Activated T-cell treated with anti-CD3 and anti-CD28 coated beads, Interleukin-2, amount 50 U/mL, for 72 hours (primary cell): ENCODE measurements around the gene TMPRSS13. TPM values are rescaled to one million over a fixed set of nuclear protein-coding genes. Genes with fewer than 3 reads are reported as not detected.

Experiments
- ATAC-seq, 2 donors: fragments of 150-1000 bp; cut with Tn5 transposase; replicated peaks in 1 of 2; 2 replicates each; pipeline ENCODE4 v1.10.0; 2021; ENCODE audit warnings: moderate library complexity in 2 of 2, mild to moderate bottlenecking in 1 of 2
- DNase-seq, 2 donors: peaks; one replicate each; pipeline ENCODE4 v3.0.0; 2021 to 2022; ENCODE audit warnings: mixed read lengths in 1 of 2
- H3K27ac Mint-ChIP-seq: one replicate; pipeline ENCODE4 v1.8.0; 2022; ENCODE audit warnings: mild to moderate bottlenecking, moderate library complexity, mixed read lengths
- H3K27me3 Mint-ChIP-seq: one replicate; pipeline ENCODE4 v1.8.0; 2022; ENCODE audit warnings: low read depth, mixed read lengths
- H3K36me3 Mint-ChIP-seq, 2 donors: one replicate each; pipeline ENCODE4 v1.8.0; 2022; ENCODE audit warnings: mixed read lengths in 2 of 2, mild to moderate bottlenecking in 1 of 2; ENCODE audit not compliant: insufficient read depth in 2 of 2
- H3K4me1 Mint-ChIP-seq: one replicate; pipeline ENCODE4 v1.8.0; 2022; ENCODE audit warnings: low read depth, mixed read lengths
- H3K4me3 Mint-ChIP-seq, 2 donors: one replicate each; pipeline ENCODE4 v1.8.0; 2022; ENCODE audit warnings: mild to moderate bottlenecking in 2 of 2, mixed read lengths in 2 of 2, moderate library complexity in 2 of 2
- H3K9me3 Mint-ChIP-seq, 2 donors: one replicate each; pipeline ENCODE4 v1.8.0; 2022; ENCODE audit warnings: mixed read lengths in 2 of 2
- total RNA-seq, 2 donors: library from RNA; stranded (reverse); gene quantifications; one replicate each; pipeline ENCODE4 v1.2.3, GENCODE V29; 2022

Gene TMPRSS13
- total RNA-seq, 2 donors from 2014 or later = 3.0 to 3.2 TPM

DNA sequence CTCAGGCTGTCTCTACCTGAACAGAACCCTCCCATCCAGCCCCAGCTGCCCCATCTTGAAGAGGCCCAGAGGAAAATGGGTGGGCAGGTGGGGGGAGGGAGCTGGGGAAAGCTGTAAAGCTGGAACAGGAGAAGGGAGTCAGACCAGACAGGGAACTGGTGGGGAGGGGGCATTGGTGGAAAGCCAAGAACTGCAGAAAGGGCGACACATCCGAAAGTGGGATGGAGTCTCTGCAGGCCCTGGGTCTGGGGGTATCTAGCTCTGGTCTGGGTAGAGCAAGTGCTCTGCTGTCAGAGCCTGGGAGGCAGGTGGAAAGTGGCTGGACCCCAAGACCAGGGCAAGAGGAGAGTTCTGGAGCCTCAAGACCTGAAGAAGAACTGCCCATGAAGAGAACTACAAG is 7.7 kb downstream of the TMPRSS13 start:
- H3K27ac Mint-ChIP-seq = no peak overlapping the region
- H3K4me1 Mint-ChIP-seq = peaks cover 12% of the 10 kb centered on the region
- H3K9me3 Mint-ChIP-seq = no peaks in the 10 kb centered on the region
- no peak for ATAC-seq
- no peaks in the 10 kb centered on the region for H3K27me3 Mint-ChIP-seq
- H3K36me3 Mint-ChIP-seq = no peaks in the 10 kb centered on the region
- H3K4me3 Mint-ChIP-seq = no peak overlapping the region
- DNase-seq = no peak

DNA sequence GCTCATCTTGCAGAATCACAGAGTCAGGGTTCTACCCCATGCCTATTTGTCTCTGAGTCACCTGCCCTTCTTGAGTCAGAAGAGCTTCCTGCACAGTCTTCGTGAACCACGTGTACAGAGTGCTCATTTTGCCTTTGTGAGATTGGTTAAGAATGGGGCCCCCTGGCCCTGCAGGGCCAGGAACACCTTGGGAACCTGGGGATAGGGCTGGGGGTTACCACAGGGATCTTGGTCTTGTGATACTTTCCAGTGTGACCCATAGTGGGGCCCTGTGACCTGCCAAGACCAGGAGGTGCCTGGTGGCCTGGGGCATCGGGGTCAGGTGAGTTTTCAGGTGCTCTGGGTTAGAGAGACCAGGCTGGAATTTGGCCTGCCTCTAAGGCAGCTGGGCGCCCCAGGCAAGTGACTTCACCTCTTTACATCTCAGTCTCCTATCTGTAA is 9.4 kb downstream of the TMPRSS13 start:
- ATAC-seq (peak; percentile 96 to 97), DNase-seq (peak; percentile 23 to 37)
- Mint-ChIP-seq H3K36me3 (no peaks in the 10 kb centered on the region), H3K4me3 (peak overlapping the region in 1 of 2 donors; percentile 37), H3K27me3 (no peaks in the 10 kb centered on the region), H3K9me3 (no peaks in the 10 kb centered on the region), H3K4me1 (peaks cover 12% of the 10 kb centered on the region), H3K27ac (no peak overlapping the region)

DNA sequence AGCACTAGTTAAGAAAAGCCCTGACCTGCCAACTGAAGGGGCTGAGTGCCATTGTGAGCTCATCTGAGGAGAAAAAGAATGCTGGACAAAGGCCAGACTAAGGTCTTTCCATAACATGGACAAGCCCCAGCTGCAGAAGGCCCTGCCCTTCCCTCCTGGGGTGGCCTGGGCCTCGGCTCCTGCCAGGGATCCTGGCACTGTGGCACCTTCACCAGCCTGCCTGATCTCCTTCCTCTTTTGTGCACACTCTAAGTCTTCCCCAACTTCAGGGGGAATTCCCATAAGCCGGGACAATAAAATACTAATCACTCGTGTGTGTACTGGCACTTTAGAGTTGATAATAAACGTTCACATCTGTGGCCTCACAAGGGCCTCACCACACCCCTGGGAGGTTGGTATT is 9.9 kb downstream of the TMPRSS13 start:
- no peak overlapping the region for H3K27ac Mint-ChIP-seq
- no peaks in the 10 kb centered on the region for H3K36me3 Mint-ChIP-seq
- H3K4me1 Mint-ChIP-seq = peaks cover 12% of the 10 kb centered on the region
- ATAC-seq (peak; percentile 47 to 49), DNase-seq (no peak)
- H3K9me3 Mint-ChIP-seq = no peaks in the 10 kb centered on the region
- H3K27me3 Mint-ChIP-seq = no peaks in the 10 kb centered on the region
- peak overlapping the region in 1 of 2 donors; percentile 37 for H3K4me3 Mint-ChIP-seq

DNA sequence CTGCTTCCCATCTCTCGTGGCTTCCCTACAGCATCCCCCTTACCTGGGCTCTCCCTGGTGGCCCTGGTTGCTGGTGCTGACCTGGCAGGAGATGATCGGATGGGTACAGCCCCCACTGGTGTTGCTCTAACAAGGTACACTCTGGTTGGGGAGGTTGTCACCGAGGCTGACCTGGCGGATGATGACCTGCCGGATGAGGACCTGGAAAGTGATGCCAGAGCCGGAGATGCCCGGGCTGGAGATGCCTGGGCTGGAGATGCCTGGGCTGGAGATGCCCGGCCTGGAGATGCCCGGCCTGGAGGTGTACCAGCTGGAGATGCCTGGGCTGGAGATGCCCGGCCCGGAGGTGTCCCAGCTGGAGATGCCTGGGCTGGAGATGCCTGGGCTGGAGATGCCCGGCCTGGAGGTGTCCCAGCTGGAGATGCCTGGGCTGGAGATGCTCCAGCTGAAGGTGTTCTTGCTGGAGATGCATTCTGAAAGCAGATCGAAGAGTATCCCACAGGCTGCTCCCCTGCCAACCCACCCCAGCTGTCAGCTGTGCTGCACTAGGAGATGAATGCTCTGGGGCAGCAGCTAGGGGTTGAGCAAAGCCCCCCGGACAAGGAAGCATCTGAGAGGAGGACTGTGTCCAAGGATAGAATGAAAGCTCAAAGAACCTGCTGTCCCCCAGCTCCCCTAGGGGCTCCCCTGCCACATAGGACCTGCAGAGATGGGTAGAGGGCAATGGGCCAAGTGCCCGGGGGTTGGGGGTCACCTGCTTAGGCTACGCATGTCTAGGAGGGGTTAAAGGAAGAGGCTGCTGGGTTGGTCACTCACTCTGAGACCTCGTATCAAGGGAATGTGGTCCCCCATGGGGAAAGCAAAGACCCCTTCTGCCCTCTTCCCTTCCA is 10.6 kb downstream of the TMPRSS13 start:
- no peaks in the 10 kb centered on the region for H3K27me3 Mint-ChIP-seq
- no peak overlapping the region for H3K4me3 Mint-ChIP-seq
- no peak overlapping the region for H3K27ac Mint-ChIP-seq
- H3K36me3 Mint-ChIP-seq = no peaks in the 10 kb centered on the region
- DNase-seq = no peak
- H3K9me3 Mint-ChIP-seq = no peaks in the 10 kb centered on the region
- peaks cover 12% of the 10 kb centered on the region for H3K4me1 Mint-ChIP-seq
- ATAC-seq = no peak

DNA sequence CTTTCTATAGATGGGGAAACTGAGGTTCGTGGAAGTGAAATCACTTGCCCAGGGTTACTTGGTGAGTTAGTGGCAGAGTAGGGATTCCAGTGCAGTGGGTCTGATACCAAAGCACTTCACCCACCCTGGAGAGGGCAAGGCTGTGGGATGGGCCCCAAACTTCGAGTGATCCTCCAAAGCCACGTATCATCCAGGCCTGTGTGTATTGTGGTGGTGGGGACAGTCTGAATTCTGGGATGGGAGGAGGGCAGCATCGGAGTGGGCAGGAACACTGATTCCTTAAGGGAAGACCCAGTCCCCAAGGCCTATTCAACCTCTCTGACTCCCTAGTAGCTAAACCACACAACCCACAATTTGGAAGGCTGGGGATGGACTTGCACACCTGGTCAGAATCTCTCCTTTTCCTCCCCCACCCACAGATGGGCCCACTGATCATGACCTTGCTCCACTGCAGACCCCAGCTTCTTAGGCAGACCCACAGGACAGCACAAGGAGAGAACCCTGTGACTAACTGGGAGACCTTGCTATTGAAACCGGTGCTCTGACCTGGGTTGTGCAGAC is 11.5 kb downstream of the TMPRSS13 start:
- no peaks in the 10 kb centered on the region for H3K9me3 Mint-ChIP-seq
- H3K27me3 Mint-ChIP-seq = no peaks in the 10 kb centered on the region
- no peaks in the 10 kb centered on the region for H3K36me3 Mint-ChIP-seq
- H3K4me1 Mint-ChIP-seq = peaks cover 12% of the 10 kb centered on the region
- ATAC-seq = no peak
- no peak overlapping the region for H3K27ac Mint-ChIP-seq
- H3K4me3 Mint-ChIP-seq = no peak overlapping the region
- DNase-seq = no peak

DNA sequence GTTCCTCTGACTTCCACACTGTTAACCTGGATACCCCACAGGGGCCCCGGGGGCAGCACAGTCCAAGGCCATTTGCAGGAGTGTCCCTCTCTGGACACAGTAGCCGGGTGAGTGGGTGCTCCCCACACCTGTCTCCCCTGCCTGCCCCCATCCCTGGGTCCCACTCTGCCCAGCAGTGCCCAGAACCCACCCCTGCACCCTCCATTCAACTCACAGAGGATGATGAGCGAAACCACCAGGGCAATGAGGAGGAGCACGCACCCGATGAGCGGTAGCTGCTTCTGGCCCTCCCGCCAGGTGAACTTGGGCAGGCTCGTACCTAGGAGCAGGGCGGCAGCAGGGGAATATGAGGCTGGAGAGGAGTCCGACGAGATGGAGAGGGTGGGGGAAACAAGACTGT is 12.2 kb downstream of the TMPRSS13 start:
- no peak for DNase-seq
- peaks cover 12% of the 10 kb centered on the region for H3K4me1 Mint-ChIP-seq
- H3K27ac Mint-ChIP-seq = no peak overlapping the region
- H3K36me3 Mint-ChIP-seq = no peaks in the 10 kb centered on the region
- no peak overlapping the region for H3K4me3 Mint-ChIP-seq
- ATAC-seq = no peak
- no peaks in the 10 kb centered on the region for H3K9me3 Mint-ChIP-seq
- H3K27me3 Mint-ChIP-seq = no peaks in the 10 kb centered on the region

DNA sequence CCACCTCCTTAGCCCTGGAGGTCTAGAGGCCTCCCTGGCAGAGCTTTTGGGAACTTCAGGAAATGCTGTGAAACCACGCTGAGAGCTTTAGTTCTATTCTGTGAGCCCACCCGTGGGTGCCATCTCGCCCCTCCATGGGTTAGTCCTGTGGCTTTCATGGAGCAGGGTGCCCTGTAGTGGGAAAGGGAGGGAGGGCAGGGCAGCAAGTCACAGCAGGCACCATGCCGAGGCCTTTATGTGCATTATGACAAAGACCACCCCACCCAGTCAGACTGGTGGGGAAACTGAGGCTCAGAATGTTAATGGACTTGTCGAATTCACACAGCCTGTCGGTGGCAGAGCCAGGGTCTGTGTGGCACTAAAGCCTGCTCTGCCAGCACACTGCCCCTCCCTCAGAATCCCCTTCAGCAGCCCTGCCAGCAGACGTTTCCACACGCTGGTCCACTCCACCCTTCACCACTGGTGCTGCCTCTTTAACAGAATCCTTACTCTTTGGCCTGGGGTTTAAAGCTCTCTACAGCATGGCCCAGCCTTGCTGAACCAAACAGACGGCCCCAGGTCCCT is 13.4 kb downstream of the TMPRSS13 start:
- Mint-ChIP-seq H3K27ac (no peak overlapping the region), H3K4me3 (no peak overlapping the region), H3K9me3 (no peaks in the 10 kb centered on the region), H3K4me1 (peaks cover 12% of the 10 kb centered on the region), H3K27me3 (no peaks in the 10 kb centered on the region), H3K36me3 (no peaks in the 10 kb centered on the region)
- ATAC-seq (no peak), DNase-seq (no peak)

DNA sequence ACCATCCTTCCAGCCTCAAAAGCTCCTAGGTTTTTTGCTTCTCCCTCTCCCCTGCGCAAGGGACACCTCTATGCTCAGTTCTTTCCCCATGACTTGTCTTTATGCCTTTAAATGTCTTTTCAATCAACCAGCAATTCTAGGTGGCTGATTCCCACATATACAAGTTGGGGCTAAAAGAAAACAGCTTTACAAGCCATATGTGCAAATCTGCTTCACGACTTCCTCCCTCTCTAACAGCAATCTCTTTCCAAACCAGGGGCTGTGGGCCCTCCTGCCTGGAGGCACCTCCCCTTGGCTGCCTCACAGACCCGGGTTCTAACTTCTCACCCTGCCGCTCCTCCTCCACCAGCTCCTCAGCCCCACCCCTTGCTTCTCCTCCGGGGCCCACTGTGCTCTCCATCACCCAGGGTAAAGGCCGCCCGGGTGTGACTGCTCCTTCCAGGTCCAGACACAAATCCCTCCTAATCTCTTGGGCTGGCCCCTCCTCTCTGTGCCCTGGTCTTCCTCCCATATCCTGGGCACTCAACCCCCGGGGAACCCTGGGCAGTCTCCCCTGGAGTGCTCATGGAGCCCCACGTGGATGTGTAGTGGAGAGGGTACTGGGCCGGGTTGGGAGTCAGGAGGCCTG is 14.1 kb downstream of the TMPRSS13 start:
- Mint-ChIP-seq H3K4me1 (peaks cover 12% of the 10 kb centered on the region), H3K27me3 (no peaks in the 10 kb centered on the region), H3K27ac (no peak overlapping the region), H3K4me3 (no peak overlapping the region), H3K36me3 (no peaks in the 10 kb centered on the region), H3K9me3 (no peaks in the 10 kb centered on the region)
- ATAC-seq (no peak), DNase-seq (no peak)

DNA sequence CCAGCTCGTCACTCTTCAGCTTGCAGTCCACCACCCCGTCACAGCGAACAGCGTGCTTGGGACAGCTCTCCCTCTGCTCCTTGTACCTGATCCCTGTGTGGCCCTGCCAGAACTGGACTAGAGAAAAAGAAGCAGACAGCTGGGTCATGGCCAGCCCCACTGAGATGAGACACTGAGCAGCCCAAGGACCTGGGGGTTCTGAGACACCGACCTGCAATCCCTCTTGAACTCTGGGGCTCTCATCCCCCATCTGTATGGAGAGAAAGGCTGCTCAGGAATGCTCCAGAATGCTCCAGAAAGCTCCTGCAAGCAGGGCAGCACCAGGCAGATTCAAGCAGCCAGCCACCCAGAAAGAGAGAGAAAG is 14.8 kb downstream of the TMPRSS13 start:
- DNase-seq = no peak
- Mint-ChIP-seq H3K36me3 (no peaks in the 10 kb centered on the region), H3K9me3 (no peaks in the 10 kb centered on the region), H3K27me3 (no peaks in the 10 kb centered on the region), H3K27ac (no peak overlapping the region), H3K4me3 (no peak overlapping the region), H3K4me1 (peaks cover 5% of the 10 kb centered on the region)
- ATAC-seq = no peak

DNA sequence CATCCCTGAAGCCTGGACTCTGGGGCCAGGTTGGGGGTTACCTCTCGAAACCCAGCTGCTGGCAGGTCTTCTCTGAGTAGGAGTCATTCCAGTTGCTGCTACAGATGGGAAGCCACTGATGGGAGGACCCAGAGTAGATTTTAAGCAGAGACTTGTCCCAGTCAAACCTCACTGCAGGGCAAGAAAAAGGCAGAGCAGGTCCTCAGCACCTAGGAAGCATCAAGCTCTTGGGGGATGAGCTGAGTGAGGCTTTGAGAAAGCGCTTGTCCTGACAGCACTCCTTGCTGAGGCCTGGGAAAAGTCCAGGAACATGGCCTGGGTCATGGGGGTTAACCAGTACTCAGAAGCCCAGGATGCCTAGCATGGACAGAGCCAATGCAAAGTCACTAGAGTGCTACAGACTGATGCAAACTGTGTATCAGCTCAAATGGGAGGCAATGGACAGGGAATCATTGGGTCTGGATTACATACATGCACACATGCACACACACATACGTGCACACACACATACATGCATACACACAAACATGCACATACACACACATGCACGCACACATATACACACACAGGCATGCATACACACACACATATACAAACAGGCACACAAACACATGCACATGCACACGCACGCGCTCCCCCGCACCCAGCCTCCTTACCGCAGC is 15.3 kb downstream of the TMPRSS13 start:
- Mint-ChIP-seq H3K27ac (no peak overlapping the region), H3K4me3 (no peak overlapping the region)
- ATAC-seq = no peak

DNA sequence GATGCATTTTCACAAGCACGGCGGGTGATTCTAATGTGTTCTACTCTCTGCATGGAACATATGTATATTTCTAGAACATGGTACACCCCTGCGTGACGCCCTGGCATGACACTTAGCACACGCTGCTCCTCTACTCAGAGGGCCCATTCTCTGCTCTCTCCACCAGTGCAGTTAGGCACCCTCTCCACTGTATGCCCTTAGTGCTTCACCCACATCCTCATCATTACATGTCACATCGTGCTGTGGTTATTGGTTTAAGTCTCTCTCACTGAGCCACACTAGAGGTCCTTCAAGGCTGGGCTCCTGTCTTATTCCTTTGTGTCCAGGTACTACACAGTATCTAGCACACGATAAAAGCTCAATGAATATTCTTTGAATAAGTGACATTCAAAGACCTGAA is 16.7 kb downstream of the TMPRSS13 start:
- no peaks in the 10 kb centered on the region for H3K9me3 Mint-ChIP-seq
- peaks cover 7% of the 10 kb centered on the region for H3K4me1 Mint-ChIP-seq
- H3K4me3 Mint-ChIP-seq = no peak overlapping the region
- H3K36me3 Mint-ChIP-seq = no peaks in the 10 kb centered on the region
- H3K27me3 Mint-ChIP-seq = no peaks in the 10 kb centered on the region
- ATAC-seq (no peak), DNase-seq (no peak)
- H3K27ac Mint-ChIP-seq = no peak overlapping the region

More for the DNA sequence above, 15.3 kb downstream of the TMPRSS13 start:
- Mint-ChIP-seq H3K36me3 (no peaks in the 10 kb centered on the region), H3K9me3 (no peaks in the 10 kb centered on the region), H3K4me1 (no peaks in the 10 kb centered on the region), H3K27me3 (no peaks in the 10 kb centered on the region)
- DNase-seq = no peak

DNA sequence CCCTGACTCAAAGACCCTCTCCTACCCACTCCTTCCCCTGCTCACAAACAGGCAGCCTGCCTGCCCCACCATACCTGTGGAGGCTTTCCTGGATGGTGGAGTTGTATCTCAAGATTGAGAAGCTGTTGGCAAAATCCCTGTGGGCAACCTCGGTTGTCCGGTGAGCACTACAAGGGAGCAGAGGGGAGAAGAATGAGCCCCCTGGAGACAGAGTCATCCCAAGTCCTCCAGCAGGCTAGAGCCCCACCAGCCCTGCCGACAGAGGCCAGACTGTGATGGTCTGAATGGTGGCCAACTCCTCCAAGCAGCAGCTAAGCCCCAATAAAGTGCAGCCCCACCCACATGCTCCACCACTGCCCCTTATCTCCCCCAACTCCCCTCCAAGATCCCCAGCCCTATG is 17.5 kb downstream of the TMPRSS13 start:
- DNase-seq (no peak), ATAC-seq (no peak)
- no peak overlapping the region for H3K27ac Mint-ChIP-seq
- no peaks in the 10 kb centered on the region for H3K27me3 Mint-ChIP-seq
- no peaks in the 10 kb centered on the region for H3K9me3 Mint-ChIP-seq
- no peaks in the 10 kb centered on the region for H3K36me3 Mint-ChIP-seq
- H3K4me1 Mint-ChIP-seq = peaks cover 11% of the 10 kb centered on the region
- H3K4me3 Mint-ChIP-seq = no peak overlapping the region
